GM19463 (cell line): ENCODE data around the gene SSTR4.
"Not testable (repeated sequence)": the region's sequence is repeated elsewhere in the genome, so short reads cannot be mapped to it uniquely, and the experiment has no call there.

Experiments
- ATAC-seq: cut with Tn5 transposase; IDR thresholded peaks from one replicate; pipeline ENCODE4 v1.9.1; 2021; ENCODE audit warnings: mild to moderate bottlenecking, moderate library complexity; ENCODE audit not compliant: unreplicated experiment

The SSTR4 gene

GRCh38 chr20:23034721-23035671, at the start of gene SSTR4:
Gene SSTR4, plus strand, starts transcription at chr20:23035312. Its CDS starts 172 bp downstream, at chr20:23035484.
- no peak for ATAC-seq

DNA sequence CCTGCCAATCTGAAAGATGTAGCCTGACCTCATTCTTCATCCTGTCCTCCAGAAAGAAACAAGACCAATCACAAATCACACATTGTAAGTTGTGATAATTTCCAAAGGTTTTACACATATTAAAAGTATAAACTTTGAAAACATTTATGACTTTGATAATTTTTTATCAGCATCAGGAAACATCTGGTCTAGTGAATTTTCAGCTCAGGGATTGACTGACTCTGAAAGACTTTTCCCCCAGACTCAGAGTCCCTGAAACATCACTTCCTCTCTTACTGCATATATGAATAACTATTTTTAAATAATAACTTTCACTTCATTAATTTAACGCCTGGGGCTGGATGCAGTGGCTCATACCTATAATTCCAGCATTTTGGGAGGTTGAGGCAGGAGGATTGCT, 48.5 kb upstream of the SSTR4 start:
- ATAC-seq = no peak

- ATAC-seq = not testable (repeated sequence)
Observed at GRCh38 chr20:22991424-22991823, 43.7 kb upstream of the SSTR4 start.

DNA sequence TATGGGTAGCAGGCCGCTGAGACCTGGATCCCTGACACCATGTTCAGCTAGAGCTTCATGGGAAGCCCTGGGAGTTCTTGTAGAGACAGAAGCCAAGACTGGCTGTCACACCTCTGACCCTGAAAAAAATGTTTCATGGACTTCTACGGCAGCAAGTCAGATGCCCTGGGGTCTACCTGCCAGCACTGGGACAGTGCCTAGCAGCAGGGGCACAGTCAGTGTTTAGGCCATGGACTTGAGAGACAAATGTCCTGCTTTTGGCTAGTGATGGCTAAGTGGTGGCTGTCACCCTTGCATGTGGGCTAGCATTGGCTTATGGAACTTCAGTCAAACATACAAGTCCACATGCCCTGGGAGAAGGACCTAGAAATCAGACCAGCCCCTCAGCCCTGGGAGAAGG, 41.3 kb upstream of the SSTR4 start:
- no peak for ATAC-seq

DNA sequence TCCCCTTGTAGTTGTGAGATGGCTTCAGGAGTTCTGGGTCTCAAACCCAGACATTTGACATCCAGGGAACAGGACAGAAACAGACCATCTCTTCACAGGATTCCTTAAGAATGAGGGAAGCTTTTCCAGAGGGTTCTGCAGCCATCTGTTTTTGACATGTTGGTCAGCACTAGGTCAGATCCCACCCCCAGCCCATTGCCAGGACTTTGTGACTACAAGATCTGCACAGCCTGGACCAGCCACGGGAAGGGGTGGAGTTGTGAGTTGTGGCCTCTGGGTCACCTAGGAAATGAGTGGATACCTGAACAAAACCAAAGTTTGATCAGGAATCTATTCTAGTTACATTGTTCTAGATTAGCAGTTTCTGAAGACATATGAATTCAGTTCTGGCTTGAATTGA, 39.2 kb upstream of the SSTR4 start:
- ATAC-seq = no peak

DNA sequence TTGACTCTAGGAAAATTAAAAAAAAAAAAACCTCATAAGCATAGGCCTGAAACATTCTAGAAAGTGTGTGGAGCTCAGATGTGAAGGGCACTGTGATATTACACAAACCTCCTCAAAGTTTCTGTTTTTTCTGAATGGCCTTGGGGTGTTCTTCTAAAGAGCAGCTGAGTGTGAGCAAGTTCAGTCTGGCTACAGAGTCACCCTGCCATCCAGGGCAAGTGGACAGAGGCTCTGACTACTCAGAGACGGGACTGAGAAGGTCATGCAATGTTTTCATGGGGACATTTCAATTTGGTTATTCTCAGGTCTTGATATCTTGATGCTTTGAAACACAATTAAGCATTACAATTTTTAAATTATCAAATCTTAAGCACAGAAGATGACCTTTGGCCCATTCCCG, 36.6 kb upstream of the SSTR4 start:
- ATAC-seq = no peak

DNA sequence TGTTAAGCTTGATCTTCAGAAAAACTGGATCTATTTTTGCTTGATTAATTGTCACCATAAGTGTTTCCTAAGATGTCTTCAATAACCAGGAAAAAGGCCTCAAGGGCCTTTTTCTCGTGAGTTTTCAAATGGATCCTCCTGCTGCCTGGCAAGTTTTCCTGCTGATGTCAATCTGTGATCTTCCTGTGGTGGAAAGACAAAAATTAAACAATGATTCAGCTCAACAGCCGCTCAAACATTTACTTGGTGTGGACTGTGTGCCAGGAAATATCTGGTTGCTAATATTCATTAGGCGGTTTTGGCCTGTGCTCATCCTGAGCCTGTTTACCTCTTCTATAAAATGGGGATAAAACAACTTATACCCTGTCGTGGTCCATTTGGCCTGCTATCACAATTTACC, 35.4 kb upstream of the SSTR4 start:
- ATAC-seq = no peak

GRCh38 chr20:23000232-23000947, 34.7 kb upstream of the SSTR4 start:
- ATAC-seq = no peak

- no peak for ATAC-seq
Observed at GRCh38 chr20:23002276-23002675, 32.8 kb upstream of the SSTR4 start.

GRCh38 chr20:23003077-23003635, 32.0 kb upstream of the SSTR4 start:
- no peak for ATAC-seq

GRCh38 chr20:23003881-23004460, 31.1 kb upstream of the SSTR4 start:
- ATAC-seq = no peak

DNA sequence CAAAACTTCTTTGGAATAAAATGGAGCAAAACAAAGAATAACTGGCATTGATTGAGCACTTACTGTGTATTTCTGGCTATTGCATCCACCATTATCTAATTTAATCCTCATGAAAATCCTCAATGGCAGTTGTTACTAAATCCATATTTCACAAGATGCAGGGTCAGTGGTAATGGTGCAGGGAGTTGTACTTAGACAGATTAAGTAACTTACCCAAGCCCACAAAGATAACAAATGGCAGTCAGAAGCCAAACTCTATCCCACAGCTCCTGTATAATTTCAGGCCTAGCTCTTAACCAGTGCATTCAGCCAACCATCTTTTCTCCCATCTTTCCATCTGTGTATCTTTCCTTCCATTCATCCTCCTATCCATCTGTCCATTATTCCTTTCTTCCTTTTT, 29.3 kb upstream of the SSTR4 start:
- ATAC-seq = no peak

DNA sequence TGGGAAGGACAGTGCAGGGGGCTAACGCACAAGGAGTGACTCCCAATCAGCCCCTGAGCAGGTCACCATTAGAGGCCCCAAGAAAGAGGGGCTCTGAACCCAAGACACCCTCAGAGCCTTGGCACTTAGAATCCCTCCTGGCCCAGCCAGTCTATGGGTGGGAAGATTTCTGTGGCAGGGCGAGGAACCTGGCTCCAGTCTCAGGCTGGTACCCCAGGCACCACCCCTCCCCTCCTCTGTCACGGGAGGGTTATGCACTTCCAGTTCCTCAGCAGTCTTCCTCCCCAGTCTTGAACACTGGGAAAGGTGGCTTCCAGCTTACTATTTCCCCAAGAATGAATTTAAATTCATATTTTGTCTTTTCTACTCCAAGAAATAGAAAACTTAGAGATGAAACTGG, 27.6 kb upstream of the SSTR4 start:
- no peak for ATAC-seq

DNA sequence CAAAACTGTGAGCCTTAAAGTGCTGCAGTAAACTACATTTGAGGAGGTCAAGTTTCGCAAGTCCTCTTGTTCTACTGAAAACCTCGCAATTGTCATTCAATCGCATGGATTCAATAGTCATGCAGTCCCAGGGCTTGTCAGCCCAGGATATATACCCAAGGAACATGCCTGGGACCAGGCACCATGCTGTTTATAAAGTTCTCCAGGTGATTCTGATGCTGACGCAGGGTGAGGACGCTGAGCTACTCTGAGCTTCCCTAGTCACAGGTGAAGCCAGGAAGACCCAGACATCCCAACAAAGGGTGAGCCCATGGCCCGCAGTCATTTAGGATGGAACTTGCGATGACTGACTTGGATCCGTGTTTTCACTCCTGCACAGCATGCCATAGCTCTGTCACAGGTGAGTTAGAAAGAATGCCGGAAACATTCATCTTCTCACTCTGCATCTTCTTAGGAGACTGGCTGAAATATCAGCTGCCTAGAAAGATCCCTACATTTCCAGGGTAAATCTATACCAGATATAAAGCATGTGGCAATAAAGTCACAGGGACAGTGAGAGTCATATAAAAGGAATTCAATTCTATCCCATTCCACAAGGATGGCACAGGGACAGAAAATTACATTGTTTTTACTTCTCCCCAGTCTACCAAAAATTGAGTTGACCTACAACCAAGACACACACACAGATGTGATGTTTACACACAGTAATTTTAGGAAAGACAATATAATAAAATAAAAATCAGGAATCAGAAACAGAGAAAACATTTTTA, 27.0 kb upstream of the SSTR4 start:
- ATAC-seq = no peak

DNA sequence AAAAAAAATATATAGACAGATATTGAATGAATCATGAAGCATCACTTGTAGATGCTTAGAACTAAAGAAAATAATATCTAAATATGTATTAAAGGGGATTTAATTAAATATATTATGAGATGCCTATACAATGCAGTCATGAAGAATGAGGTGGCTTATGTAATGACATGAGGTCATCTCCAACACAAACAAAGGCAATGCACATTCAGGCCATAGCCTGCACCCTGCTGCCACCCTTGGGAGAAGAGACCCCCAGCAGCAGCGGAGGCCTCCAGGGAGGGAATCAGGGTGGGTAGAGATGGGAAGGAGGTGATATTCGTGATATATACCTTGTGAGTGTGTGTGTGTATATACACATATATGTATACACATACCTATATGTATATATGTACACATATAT, 26.4 kb upstream of the SSTR4 start:
- no peak for ATAC-seq

DNA sequence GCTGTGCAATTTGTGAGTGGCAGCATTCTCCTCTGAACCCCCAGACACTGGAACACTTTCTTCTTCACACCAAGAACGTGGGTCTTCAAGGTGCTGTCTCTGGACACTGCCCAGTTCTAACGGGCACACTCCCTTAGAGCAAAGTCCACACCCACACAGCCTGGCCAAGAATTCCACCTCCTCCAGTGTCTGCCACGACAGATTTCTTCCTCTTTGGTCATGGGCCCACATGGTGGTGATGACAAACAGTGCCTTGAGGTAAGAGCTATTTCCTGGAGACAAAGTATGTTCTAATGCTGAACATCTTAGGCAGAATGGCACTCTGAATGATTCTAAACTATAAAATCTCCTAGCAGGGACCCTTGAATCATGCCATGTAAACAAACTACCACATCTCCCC, 25.5 kb upstream of the SSTR4 start:
- no peak for ATAC-seq

DNA sequence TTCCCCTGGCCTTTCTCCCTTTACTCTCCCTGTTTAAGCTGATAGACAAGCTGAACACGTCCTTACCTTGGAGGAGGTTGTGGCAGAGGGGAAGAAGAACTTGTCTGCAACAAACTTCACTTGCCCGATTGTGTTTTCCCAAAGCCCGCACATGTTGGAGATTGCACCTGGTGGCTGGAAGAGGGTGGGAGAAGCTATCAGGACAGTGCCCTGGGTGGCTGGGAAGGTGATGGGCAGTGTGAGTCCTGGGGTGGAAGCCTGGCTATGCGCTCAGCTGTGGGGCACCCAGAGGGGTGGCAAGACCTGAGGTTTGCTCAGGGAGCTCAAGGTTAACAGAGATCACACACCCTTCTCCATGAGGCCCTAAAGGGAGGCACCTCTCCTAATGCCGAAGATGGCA, 25.0 kb upstream of the SSTR4 start:
- no peak for ATAC-seq

DNA sequence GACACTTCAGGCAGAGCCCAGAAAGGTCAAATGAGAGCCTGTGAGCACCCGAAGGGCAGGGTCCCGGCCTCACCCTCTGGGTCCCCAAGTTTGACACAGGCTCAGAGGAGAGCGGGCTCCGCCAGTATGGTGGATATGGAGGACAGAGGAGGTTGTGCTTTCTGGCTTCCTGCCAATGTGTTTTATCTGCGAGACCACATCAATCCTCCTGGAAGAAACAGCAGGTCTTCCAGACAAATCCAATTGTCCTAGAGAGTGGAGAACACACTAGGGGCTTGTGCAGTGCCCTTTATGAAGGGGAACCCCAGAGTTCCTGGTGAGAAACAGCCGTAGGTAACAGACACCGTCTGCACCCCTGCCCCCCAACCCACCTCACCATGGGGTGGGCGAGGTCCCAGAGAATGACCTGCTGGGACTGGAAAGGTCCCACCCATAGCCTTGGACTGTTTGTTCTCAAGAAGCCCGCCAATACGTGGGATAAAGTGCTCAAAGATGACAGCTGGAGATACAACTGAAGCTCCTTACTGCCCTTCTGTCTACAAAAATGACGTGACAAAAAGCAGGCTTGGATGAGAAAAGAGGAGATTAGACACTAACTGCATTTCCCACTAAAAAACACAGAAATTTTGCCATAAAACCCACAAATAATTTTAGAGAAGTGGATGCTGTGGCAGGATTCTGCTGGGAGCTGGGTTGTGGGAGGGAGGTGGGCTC, 23.9 kb upstream of the SSTR4 start:
- ATAC-seq = no peak

GRCh38 chr20:23013429-23013828, 21.7 kb upstream of the SSTR4 start:
- no peak for ATAC-seq

GRCh38 chr20:23017516-23017915, 17.6 kb upstream of the SSTR4 start:
- no peak for ATAC-seq
